SK-N-SH (cell line): ENCODE data around the gene LRFN4.

Experiments used
- CHD2 ChIP-seq: fragments of 150-350 bp; IDR thresholded peaks from 2 replicates; pipeline ENCODE4 v1.6.1; 2018; ENCODE audit warnings: low read length; ENCODE audit not compliant: partially characterized antibody
- FOXM1 ChIP-seq: IDR thresholded peaks from 2 replicates; pipeline ENCODE4 v1.4.0; 2012; ENCODE audit warnings: low read depth, mild to moderate bottlenecking
- MAX ChIP-seq: IDR thresholded peaks from 2 replicates; pipeline ENCODE4 v1.4.0; 2012; ENCODE audit warnings: low read depth
- POLR2AphosphoS5 ChIP-seq: IDR thresholded peaks from 2 replicates; pipeline ENCODE4 v1.6.1; 2012; ENCODE audit warnings: low read depth, low read length
- USF2 ChIP-seq: fragments of 150-350 bp; IDR thresholded peaks from 2 replicates; pipeline ENCODE4 v1.6.1; 2017; ENCODE audit warnings: antibody characterized with exemption, low read length, low read depth, borderline replicate concordance
- YY1 ChIP-seq: IDR thresholded peaks from 2 replicates; pipeline ENCODE4 v1.4.0; 2012; ENCODE audit warnings: low read depth, mild to moderate bottlenecking
- TF ChIP-seq, protein P1 (sequence below): fragments of 200-600 bp; sonication (generic); IDR thresholded peaks from 2 replicates; pipeline ENCODE4 v1.6.1; 2017; ENCODE audit warnings: antibody characterized with exemption, mild to moderate bottlenecking, moderate library complexity

GRCh38 chr11:66857927-66858185 is 992 bp downstream of the LRFN4 start:
- TF ChIP-seq FOXM1 (no peak), POLR2AphosphoS5 (no peak), YY1 (no peak), CHD2 (no peak), USF2 (no peak), MAX (no peak)
- TF ChIP-seq, protein P1, sequence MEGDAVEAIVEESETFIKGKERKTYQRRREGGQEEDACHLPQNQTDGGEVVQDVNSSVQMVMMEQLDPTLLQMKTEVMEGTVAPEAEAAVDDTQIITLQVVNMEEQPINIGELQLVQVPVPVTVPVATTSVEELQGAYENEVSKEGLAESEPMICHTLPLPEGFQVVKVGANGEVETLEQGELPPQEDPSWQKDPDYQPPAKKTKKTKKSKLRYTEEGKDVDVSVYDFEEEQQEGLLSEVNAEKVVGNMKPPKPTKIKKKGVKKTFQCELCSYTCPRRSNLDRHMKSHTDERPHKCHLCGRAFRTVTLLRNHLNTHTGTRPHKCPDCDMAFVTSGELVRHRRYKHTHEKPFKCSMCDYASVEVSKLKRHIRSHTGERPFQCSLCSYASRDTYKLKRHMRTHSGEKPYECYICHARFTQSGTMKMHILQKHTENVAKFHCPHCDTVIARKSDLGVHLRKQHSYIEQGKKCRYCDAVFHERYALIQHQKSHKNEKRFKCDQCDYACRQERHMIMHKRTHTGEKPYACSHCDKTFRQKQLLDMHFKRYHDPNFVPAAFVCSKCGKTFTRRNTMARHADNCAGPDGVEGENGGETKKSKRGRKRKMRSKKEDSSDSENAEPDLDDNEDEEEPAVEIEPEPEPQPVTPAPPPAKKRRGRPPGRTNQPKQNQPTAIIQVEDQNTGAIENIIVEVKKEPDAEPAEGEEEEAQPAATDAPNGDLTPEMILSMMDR = no peak
